ENCODE results near the gene ACADM. TPM values are rescaled to one million over a fixed set of nuclear protein-coding genes. Genes with fewer than 3 reads are reported as not detected.
"Not testable (repeated sequence)": the region's sequence is repeated elsewhere in the genome, so short reads cannot be mapped to it uniquely, and the experiment has no call there.

Gene ACADM
- total RNA-seq, 3 donors from 2014 or later (not counting 1 experiment from before 2014, with no cell fraction given), result 15.2 to 20.9 (median 17.7) TPM

DNA sequence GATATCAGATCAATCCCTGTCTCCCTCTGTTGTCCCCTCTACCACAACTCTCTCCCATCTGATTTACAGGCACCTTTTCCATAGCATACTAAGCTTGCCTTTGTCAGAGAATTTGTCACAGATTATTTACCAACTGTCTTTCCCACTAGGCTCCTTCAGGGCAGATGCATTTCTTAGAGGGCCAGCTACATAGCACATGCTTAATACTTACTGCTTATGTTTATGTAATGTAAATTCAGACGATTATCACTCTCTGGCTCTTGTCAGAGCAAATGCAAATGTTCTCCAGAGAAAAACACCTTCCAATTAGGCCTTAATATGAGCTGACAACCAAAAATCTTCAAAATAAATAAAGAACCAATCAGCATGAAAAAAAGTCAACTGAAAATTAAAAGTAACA, 46.3 kb downstream of the ACADM start:
- Histone ChIP-seq H3K36me3 (ENCODE audit: control insufficient read depth, insufficient read depth, low read length) (no peaks in the 10 kb centered on the region), H3K4me1 (ENCODE audit: control insufficient read depth, insufficient read depth, low read length) (no peaks in the 10 kb centered on the region), H3K9me3 (ENCODE audit: control insufficient read depth, insufficient read depth, low read length) (no peaks in the 10 kb centered on the region), H3K27me3 (ENCODE audit: control insufficient read depth, insufficient read depth, low read length) (no peaks in the 10 kb centered on the region), H3K27ac (ENCODE audit: low read length) (no peak overlapping the region), H3K4me3 (ENCODE audit: low read length) (no peak overlapping the region)
- Mint-ChIP-seq H3K4me3 (no peak overlapping the region), H3K27ac (no peak overlapping the region), H3K4me1 (no peaks in the 10 kb centered on the region), H3K9me3 (no peaks in the 10 kb centered on the region), H3K27me3 (ENCODE audit: low read depth in 2 of 2) (peaks cover 0 to 2% of the 10 kb centered on the region in 2 donors), H3K36me3 (no peaks in the 10 kb centered on the region)
- DNase-seq (no peak), ATAC-seq (no peak)
- TF ChIP-seq, protein P1, sequence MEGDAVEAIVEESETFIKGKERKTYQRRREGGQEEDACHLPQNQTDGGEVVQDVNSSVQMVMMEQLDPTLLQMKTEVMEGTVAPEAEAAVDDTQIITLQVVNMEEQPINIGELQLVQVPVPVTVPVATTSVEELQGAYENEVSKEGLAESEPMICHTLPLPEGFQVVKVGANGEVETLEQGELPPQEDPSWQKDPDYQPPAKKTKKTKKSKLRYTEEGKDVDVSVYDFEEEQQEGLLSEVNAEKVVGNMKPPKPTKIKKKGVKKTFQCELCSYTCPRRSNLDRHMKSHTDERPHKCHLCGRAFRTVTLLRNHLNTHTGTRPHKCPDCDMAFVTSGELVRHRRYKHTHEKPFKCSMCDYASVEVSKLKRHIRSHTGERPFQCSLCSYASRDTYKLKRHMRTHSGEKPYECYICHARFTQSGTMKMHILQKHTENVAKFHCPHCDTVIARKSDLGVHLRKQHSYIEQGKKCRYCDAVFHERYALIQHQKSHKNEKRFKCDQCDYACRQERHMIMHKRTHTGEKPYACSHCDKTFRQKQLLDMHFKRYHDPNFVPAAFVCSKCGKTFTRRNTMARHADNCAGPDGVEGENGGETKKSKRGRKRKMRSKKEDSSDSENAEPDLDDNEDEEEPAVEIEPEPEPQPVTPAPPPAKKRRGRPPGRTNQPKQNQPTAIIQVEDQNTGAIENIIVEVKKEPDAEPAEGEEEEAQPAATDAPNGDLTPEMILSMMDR (IDR thresholded peaks at IDR 0.05), result no peak
- WGBS (ENCODE audit: insufficient coverage), result 80% methylated on average over 1 of the region's 1 CpG
- intact Hi-C loops (cut with micrococcal nuclease), result no loop called here

DNA sequence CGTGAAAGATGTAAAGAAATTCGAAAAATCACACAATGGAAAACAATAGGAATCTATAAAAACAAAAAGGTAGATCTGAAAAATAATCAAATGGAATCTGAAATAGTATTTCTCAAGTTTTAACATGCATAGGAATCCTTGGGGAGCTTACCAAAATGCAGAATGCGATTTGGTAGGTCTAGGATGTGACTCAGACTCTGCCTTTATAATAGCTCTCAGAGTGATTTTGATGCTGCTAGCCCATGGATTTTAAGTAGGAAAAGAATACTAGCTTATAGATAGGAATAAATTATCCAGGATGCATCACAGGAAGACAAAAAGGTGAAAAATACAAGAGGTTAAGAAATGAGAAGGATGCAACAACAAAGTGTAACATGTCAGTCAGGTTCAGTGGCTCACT, 47.5 kb downstream of the ACADM start:
- no peaks in the 10 kb centered on the region for H3K36me3 Mint-ChIP-seq
- no peak overlapping the region for H3K4me3 Mint-ChIP-seq
- no peaks in the 10 kb centered on the region for H3K27me3 ChIP-seq (ENCODE audit: control insufficient read depth, insufficient read depth, low read length)
- H3K4me3 ChIP-seq (ENCODE audit: low read length), result no peak overlapping the region
- H3K27ac ChIP-seq (ENCODE audit: low read length), result no peak overlapping the region
- H3K27ac Mint-ChIP-seq, result no peak overlapping the region
- intact Hi-C loops (cut with micrococcal nuclease), result no loop called here
- H3K4me1 ChIP-seq (ENCODE audit: control insufficient read depth, insufficient read depth, low read length), result no peaks in the 10 kb centered on the region
- no peaks in the 10 kb centered on the region for H3K9me3 ChIP-seq (ENCODE audit: control insufficient read depth, insufficient read depth, low read length)
- WGBS (ENCODE audit: insufficient coverage), result 87% methylated on average over 2 of the region's 3 CpGs
- ATAC-seq, result no peak
- DNase-seq, result no peak
- TF ChIP-seq, protein P1 (IDR thresholded peaks at IDR 0.05), result no peak
- peaks cover 0 to 2% of the 10 kb centered on the region in 2 donors for H3K27me3 Mint-ChIP-seq (ENCODE audit: low read depth in 2 of 2)
- no peaks in the 10 kb centered on the region for H3K9me3 Mint-ChIP-seq
- H3K36me3 ChIP-seq (ENCODE audit: control insufficient read depth, insufficient read depth, low read length), result no peaks in the 10 kb centered on the region
- H3K4me1 Mint-ChIP-seq, result no peaks in the 10 kb centered on the region

DNA sequence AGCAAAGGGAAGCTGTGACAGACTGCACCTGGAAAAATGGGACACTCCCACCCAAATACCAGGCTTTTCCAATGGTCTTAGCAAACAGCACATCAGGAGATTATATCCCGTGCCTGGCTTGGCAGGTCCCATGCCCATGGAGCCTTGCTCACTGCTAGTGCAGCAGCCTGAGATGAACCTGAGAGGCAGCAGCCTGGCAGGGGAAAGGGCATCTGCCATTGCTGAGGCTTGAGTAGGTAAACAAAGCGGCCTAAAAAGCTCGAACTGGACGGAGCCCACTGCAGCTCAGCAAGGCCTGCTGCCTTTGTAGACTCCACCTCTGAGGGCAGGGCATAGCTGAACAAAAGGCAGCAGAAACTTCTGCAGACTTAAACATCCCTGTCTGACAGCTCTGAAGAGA, 53.3 kb downstream of the ACADM start:
- H3K9me3 Mint-ChIP-seq; H3K4me1 Mint-ChIP-seq; ATAC-seq; H3K36me3 ChIP-seq (ENCODE audit: control insufficient read depth, insufficient read depth, low read length); H3K27ac Mint-ChIP-seq; DNase-seq; H3K27me3 ChIP-seq (ENCODE audit: control insufficient read depth, insufficient read depth, low read length); H3K36me3 Mint-ChIP-seq; intact Hi-C loops (cut with micrococcal nuclease); H3K4me3 ChIP-seq (ENCODE audit: low read length); H3K4me1 ChIP-seq (ENCODE audit: control insufficient read depth, insufficient read depth, low read length); H3K4me3 Mint-ChIP-seq; H3K27ac ChIP-seq (ENCODE audit: low read length); H3K9me3 ChIP-seq (ENCODE audit: control insufficient read depth, insufficient read depth, low read length): not testable (repeated sequence)
- WGBS (ENCODE audit: insufficient coverage), result 98% methylated on average over 4 of the region's 4 CpGs
- peaks cover 9 to 17% of the 10 kb centered on the region in 2 donors for H3K27me3 Mint-ChIP-seq (ENCODE audit: low read depth in 2 of 2)

DNA sequence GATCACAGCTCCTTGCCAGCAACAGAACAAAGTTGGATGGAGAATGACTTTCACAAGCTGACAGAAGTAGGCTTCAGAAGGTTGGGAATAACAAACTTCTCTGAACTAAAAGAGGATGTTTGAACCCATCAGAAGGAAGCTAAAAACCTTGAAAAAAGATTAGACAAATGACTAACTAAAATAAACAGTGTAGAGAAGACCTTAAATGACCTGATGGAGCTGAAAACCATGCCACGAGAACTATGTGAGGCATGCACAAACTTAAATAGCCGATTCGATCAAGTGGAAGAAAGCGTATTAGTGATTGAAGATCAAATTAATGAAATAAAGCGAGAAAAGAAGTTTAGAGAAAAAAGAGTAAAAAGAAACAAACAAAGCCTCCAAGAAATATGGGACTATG, 54.2 kb downstream of the ACADM start:
- ATAC-seq; H3K4me3 Mint-ChIP-seq; H3K9me3 ChIP-seq (ENCODE audit: control insufficient read depth, insufficient read depth, low read length); H3K4me1 Mint-ChIP-seq; H3K27me3 ChIP-seq (ENCODE audit: control insufficient read depth, insufficient read depth, low read length); H3K36me3 Mint-ChIP-seq; H3K36me3 ChIP-seq (ENCODE audit: control insufficient read depth, insufficient read depth, low read length); H3K27ac Mint-ChIP-seq; DNase-seq; H3K9me3 Mint-ChIP-seq; H3K4me3 ChIP-seq (ENCODE audit: low read length); H3K4me1 ChIP-seq (ENCODE audit: control insufficient read depth, insufficient read depth, low read length); H3K27ac ChIP-seq (ENCODE audit: low read length); intact Hi-C loops (cut with micrococcal nuclease): not testable (repeated sequence)
- WGBS (ENCODE audit: insufficient coverage), result 97% methylated on average over 4 of the region's 5 CpGs
- peaks cover 9 to 17% of the 10 kb centered on the region in 2 donors for H3K27me3 Mint-ChIP-seq (ENCODE audit: low read depth in 2 of 2)

DNA sequence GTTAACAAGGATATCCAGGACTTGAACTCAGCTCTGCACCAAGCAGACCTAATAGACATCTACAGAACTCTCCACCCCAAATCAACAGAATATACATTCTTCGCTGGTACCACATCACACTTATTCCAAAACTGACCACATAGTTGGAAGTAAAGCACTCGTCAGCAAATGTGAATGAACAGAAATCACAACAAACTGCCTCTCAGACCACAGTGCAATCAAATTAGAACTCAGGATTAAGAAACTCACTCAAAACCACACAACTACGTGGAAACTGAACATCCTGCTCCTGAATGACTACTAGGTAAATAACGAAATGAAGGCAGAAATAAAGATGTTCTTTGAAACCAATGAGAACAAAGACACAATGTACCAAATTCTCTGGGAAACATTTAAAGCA, 55.7 kb downstream of the ACADM start:
- H3K27me3 ChIP-seq (ENCODE audit: control insufficient read depth, insufficient read depth, low read length); H3K9me3 Mint-ChIP-seq; H3K36me3 Mint-ChIP-seq; H3K4me3 ChIP-seq (ENCODE audit: low read length); DNase-seq; H3K9me3 ChIP-seq (ENCODE audit: control insufficient read depth, insufficient read depth, low read length); H3K36me3 ChIP-seq (ENCODE audit: control insufficient read depth, insufficient read depth, low read length); H3K27ac Mint-ChIP-seq; H3K27ac ChIP-seq (ENCODE audit: low read length); H3K4me3 Mint-ChIP-seq; intact Hi-C loops (cut with micrococcal nuclease); ATAC-seq: not testable (repeated sequence)
- Mint-ChIP-seq H3K4me1 (peaks cover 13 to 15% of the 10 kb centered on the region in 2 donors), H3K27me3 (ENCODE audit: low read depth in 2 of 2) (peaks cover 9 to 17% of the 10 kb centered on the region in 2 donors)
- WGBS (ENCODE audit: insufficient coverage), result 70% methylated on average over 4 of the region's 4 CpGs
- peaks cover 12% of the 10 kb centered on the region for H3K4me1 ChIP-seq (ENCODE audit: control insufficient read depth, insufficient read depth, low read length)

DNA sequence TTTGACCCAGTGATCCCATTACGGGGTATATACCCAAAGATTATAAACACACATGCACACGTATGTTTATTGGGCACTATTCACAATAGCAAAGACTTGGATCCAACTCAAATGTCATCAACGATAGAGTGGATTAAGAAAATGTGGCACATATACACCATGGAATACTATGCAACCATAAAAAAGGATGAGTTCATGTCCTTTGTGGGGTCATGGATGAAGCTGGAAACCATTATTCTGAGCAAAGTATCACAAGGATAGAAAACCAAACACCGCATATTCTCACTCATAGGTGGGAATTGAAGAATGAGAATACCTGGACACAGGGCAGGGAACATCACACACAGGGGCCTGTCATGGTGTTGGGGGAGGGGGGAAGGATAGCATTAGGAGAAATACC, 59.4 kb downstream of the ACADM start:
- H3K4me1 Mint-ChIP-seq, result peaks cover 49 to 50% of the 10 kb centered on the region in 2 donors
- H3K36me3 ChIP-seq (ENCODE audit: control insufficient read depth, insufficient read depth, low read length), result not testable (repeated sequence)

More for the DNA sequence above, 59.4 kb downstream of the ACADM start:
- H3K4me1 ChIP-seq (ENCODE audit: control insufficient read depth, insufficient read depth, low read length), result peaks cover 27% of the 10 kb centered on the region
- H3K36me3 Mint-ChIP-seq; H3K9me3 ChIP-seq (ENCODE audit: control insufficient read depth, insufficient read depth, low read length); H3K27me3 ChIP-seq (ENCODE audit: control insufficient read depth, insufficient read depth, low read length); H3K4me3 ChIP-seq (ENCODE audit: low read length); ATAC-seq; DNase-seq; H3K9me3 Mint-ChIP-seq: not testable (repeated sequence)
- H3K27ac ChIP-seq (ENCODE audit: low read length), result peak overlapping the region; percentile 67
- intact Hi-C loops (cut with micrococcal nuclease), result loop anchor here (1.0 kb wide), 1 partner anchor 57 kb away; no protein-coding TSS in a partner anchor
- Mint-ChIP-seq H3K4me3 (peak overlapping the region; percentile 54), H3K27ac (peak overlapping the region; percentile 95 to 96), H3K27me3 (ENCODE audit: low read depth in 2 of 2) (peaks cover 9 to 14% of the 10 kb centered on the region in 2 donors)
- WGBS (ENCODE audit: insufficient coverage), result 100% methylated on average over 4 of the region's 4 CpGs
